CD14-positive monocyte (primary cell): ENCODE data around the gene PKD1L1. TPM values are rescaled to one million over a fixed set of nuclear protein-coding genes. Genes with fewer than 3 reads are reported as not detected.

Experiments used
- DNase-seq, 3 donors: peaks; one replicate each; pipeline ENCODE4 v3.0.0-alpha.2; 2011 to 2022
- H2AFZ ChIP-seq: 2 replicates; pipeline ENCODE4 v1.6.0; 2012; ENCODE audit warnings: mild to moderate bottlenecking, low read depth, low read length, inconsistent platforms; ENCODE audit not compliant: insufficient read depth, poor library complexity, severe bottlenecking
- H3K27ac ChIP-seq, 2 donors: 1 replicate in 1 of 2; 2 replicates in 1 of 2; pipeline ENCODE4 v1.5.1; 2012 to 2013; ENCODE audit warnings: low read length in 2 of 2, control low read depth in 1 of 2, inconsistent platforms in 1 of 2, low read depth in 1 of 2, mild to moderate bottlenecking in 1 of 2
- H3K27me3 ChIP-seq, 2 donors: one replicate each; pipeline versions ENCODE4 v1.6.0 to v1.6.1; 2011 to 2013; ENCODE audit warnings: low read length in 2 of 2; ENCODE audit not compliant: control insufficient read depth in 2 of 2, insufficient read depth in 2 of 2
- H3K36me3 ChIP-seq, 2 donors: replicated peaks in 1 of 2; 1 replicate in 1 of 2; 2 replicates in 1 of 2; pipeline versions ENCODE4 v1.5.1 to v1.6.1; 2012 to 2013; ENCODE audit warnings: low read length in 2 of 2, control low read depth in 1 of 2, inconsistent platforms in 1 of 2, mild to moderate bottlenecking in 1 of 2; ENCODE audit not compliant: insufficient read depth in 2 of 2, control insufficient read depth in 1 of 2
- H3K4me1 ChIP-seq, 2 donors: 1 replicate in 1 of 2; 2 replicates in 1 of 2; pipeline versions ENCODE4 v1.5.1 to v1.6.1; 2012 to 2013; ENCODE audit warnings: low read length in 2 of 2, control low read depth in 1 of 2, inconsistent platforms in 1 of 2, mild to moderate bottlenecking in 1 of 2, moderate library complexity in 1 of 2; ENCODE audit not compliant: insufficient read depth in 2 of 2, control insufficient read depth in 1 of 2
- H3K4me2 ChIP-seq: replicated peaks from 2 replicates; pipeline ENCODE3; 2012; ENCODE audit warnings: low read length, moderate library complexity, mild to moderate bottlenecking; ENCODE audit not compliant: poor library complexity, severe bottlenecking; ENCODE audit errors: extremely low read depth
- H3K4me3 ChIP-seq, 3 experiments: fragments of 200-600 bp in 1 of 3; sonication (generic) in 1 of 3; replicated peaks in 1 of 3; 1 replicate in 2 of 3; 2 replicates in 1 of 3; pipeline ENCODE4 v1.5.1; 2011 to 2013; ENCODE audit warnings: low read length in 3 of 3, mild to moderate bottlenecking in 3 of 3, control low read depth in 2 of 3, low read depth in 2 of 3, inconsistent platforms in 1 of 3, moderate library complexity in 1 of 3
- H3K79me2 ChIP-seq: 2 replicates; pipeline ENCODE4 v1.6.0; 2012; ENCODE audit warnings: mild to moderate bottlenecking, control low read depth, inconsistent platforms, low read length, moderate library complexity; ENCODE audit not compliant: insufficient read depth
- H3K9ac ChIP-seq: 2 replicates; pipeline ENCODE4 v1.6.0; 2017; ENCODE audit warnings: low read length, mild to moderate bottlenecking; ENCODE audit not compliant: insufficient read depth, poor library complexity, severe bottlenecking
- H3K9me3 ChIP-seq, 2 donors: replicated peaks in 1 of 2; 1 replicate in 1 of 2; 2 replicates in 1 of 2; pipeline versions ENCODE4 v1.5.1 to v1.6.1; 2012 to 2013; ENCODE audit warnings: low read length in 2 of 2, control low read depth in 1 of 2; ENCODE audit not compliant: control insufficient read depth in 1 of 2, insufficient read depth in 1 of 2
- H4K20me1 ChIP-seq: 2 replicates; pipeline ENCODE4 v1.6.0; 2012; ENCODE audit warnings: mild to moderate bottlenecking, low read length, control low read depth, moderate library complexity; ENCODE audit not compliant: insufficient read depth
- H3K27ac Mint-ChIP-seq, 7 donors: one replicate each; pipeline ENCODE4 v1.8.0; 2020; ENCODE audit warnings: mild to moderate bottlenecking in 7 of 7, mixed read lengths in 7 of 7, moderate library complexity in 6 of 7, inconsistent platforms in 2 of 7
- H3K27me3 Mint-ChIP-seq, 3 donors: one replicate each; pipeline ENCODE4 v1.8.0; 2021 to 2022; ENCODE audit warnings: low read depth in 3 of 3, mild to moderate bottlenecking in 3 of 3, mixed read lengths in 3 of 3, moderate library complexity in 3 of 3, inconsistent platforms in 1 of 3
- H3K36me3 Mint-ChIP-seq, 2 donors: one replicate each; pipeline ENCODE4 v1.8.0; 2020; ENCODE audit warnings: mixed read lengths in 2 of 2, inconsistent platforms in 1 of 2, mild to moderate bottlenecking in 1 of 2
- H3K4me1 Mint-ChIP-seq: one replicate; pipeline ENCODE4 v1.8.0; 2020; ENCODE audit warnings: mild to moderate bottlenecking, mixed read lengths
- H3K4me3 Mint-ChIP-seq, 2 donors: one replicate each; pipeline ENCODE4 v1.8.0; 2020; ENCODE audit warnings: mild to moderate bottlenecking in 2 of 2, mixed read lengths in 2 of 2, moderate library complexity in 1 of 2
- H3K9me3 Mint-ChIP-seq, 7 donors: one replicate each; pipeline ENCODE4 v1.8.0; 2020 to 2022; ENCODE audit warnings: mixed read lengths in 7 of 7, mild to moderate bottlenecking in 6 of 7, moderate library complexity in 6 of 7, inconsistent platforms in 2 of 7
- CTCF ChIP-seq: fragments of 200-600 bp; IDR thresholded peaks from one replicate; pipeline ENCODE4 v1.8.0; 2022; ENCODE audit warnings: antibody characterized with exemption, mild to moderate bottlenecking
- WGBS: methylation state at CpG from one replicate; pipeline ENCODE4 v1.1.5; 2013; ENCODE audit warnings: missing lambda C conversion rate; ENCODE audit not compliant: insufficient coverage; 5-methylcytosine and 5-hydroxymethylcytosine counted together
- intact Hi-C, 2 donors: fragments of 100-400 bp; cut with micrococcal nuclease; formaldehyde crosslinking; loops; one replicate each; pipeline versions ENCODE4 v1.15.0 to v1.15.1; 2023
- polyA plus RNA-seq, 3 donors: library from polyadenylated mRNA; depleted of rRNA in 1 of 3; unstranded in 2 of 3; stranded (reverse) in 1 of 3; fragments of 300-500 nt in 2 of 3; fragments of >200 nt in 1 of 3; fragmentation: Illumina TruSeq in 2 of 3; gene quantifications; 1 replicate in 2 of 3; 2 replicates in 1 of 3; pipeline ENCODE4 v1.2.3, GENCODE V29; 2012 to 2021

Gene PKD1L1
- polyA plus RNA-seq, 3 donors, result 0.19 TPM; not detected in 2

- no peaks in the 10 kb centered on the region for H3K9me3 Mint-ChIP-seq
- H3K4me1 Mint-ChIP-seq, result peaks cover 18% of the 10 kb centered on the region
- Histone ChIP-seq H3K79me2 (no peaks in the 10 kb centered on the region), H3K4me3 (no peak overlapping the region), H3K9me3 (no peaks in the 10 kb centered on the region), H4K20me1 (no peaks in the 10 kb centered on the region), H3K36me3 (no peaks in the 10 kb centered on the region), H2AFZ (no peak overlapping the region), H3K4me2 (no peak overlapping the region), H3K27ac (no peak overlapping the region), H3K9ac (no peak overlapping the region), H3K4me1 (peaks cover 16 to 19% of the 10 kb centered on the region in 2 donors), H3K27me3 (no peaks in the 10 kb centered on the region)
- 92% methylated on average over 4 of the region's 6 CpGs for WGBS
- intact Hi-C loops, result no loop called here
- no peaks in the 10 kb centered on the region for H3K36me3 Mint-ChIP-seq
- peaks cover 0 to 4% (median under 1%) of the 10 kb centered on the region in 3 donors for H3K27me3 Mint-ChIP-seq
- DNase-seq, result no peak
- no peak overlapping the region for H3K27ac Mint-ChIP-seq
- no peak for TF ChIP-seq CTCF
- H3K4me3 Mint-ChIP-seq, result no peak overlapping the region
Measured at GRCh38 chr7:47938574-47939165, 9.6 kb downstream of the PKD1L1 start.

GRCh38 chr7:47937711-47938573 is 10.3 kb downstream of the PKD1L1 start:
- intact Hi-C loops, result no loop called here
- Histone ChIP-seq H3K27me3 (no peaks in the 10 kb centered on the region), H3K4me3 (no peak overlapping the region), H3K4me2 (no peak overlapping the region), H3K79me2 (no peaks in the 10 kb centered on the region), H3K36me3 (no peaks in the 10 kb centered on the region), H3K9me3 (no peaks in the 10 kb centered on the region), H3K27ac (no peak overlapping the region), H3K9ac (no peak overlapping the region), H2AFZ (no peak overlapping the region), H4K20me1 (no peaks in the 10 kb centered on the region), H3K4me1 (peaks cover 16 to 19% of the 10 kb centered on the region in 2 donors)
- Mint-ChIP-seq H3K27ac (peak overlapping the region in 2 of 7 donors; percentile 63 to 81), H3K36me3 (no peaks in the 10 kb centered on the region), H3K27me3 (peaks cover 0 to 4% (median 1%) of the 10 kb centered on the region in 3 donors), H3K4me3 (no peak overlapping the region), H3K4me1 (peaks cover 20% of the 10 kb centered on the region), H3K9me3 (no peaks in the 10 kb centered on the region)
- DNase-seq, result no peak
- 74% methylated on average over 7 of the region's 11 CpGs for WGBS
- TF ChIP-seq CTCF, result no peak
